ENCODE data around the gene KDM5A.

GRCh38 chr12:232731-233614 is 156.1 kb downstream of the KDM5A start:
- no peak for TF ChIP-seq CTCF (conservative IDR thresholded peaks at IDR 0.05 in 1 of 2, IDR thresholded peaks at IDR 0.05 in 1 of 2; ENCODE audit: low read depth in 1 of 2, low read length in 2 of 2)
- no peak for TF ChIP-seq EZH2 (IDR thresholded peaks at IDR 0.05; ENCODE audit: low read length, missing control alignments)

All from fibroblast of lung (primary cell).